Loucy (cell line): Measurements from ENCODE around the gene DCD.

Experiments used
- H2AFZ ChIP-seq: fragments of 200-600 bp; sonication (generic); 2 replicates; pipeline ENCODE4 v1.6.0; 2016; ENCODE audit warnings: antibody characterized with exemption, mild to moderate bottlenecking, low read length, moderate library complexity
- H3F3A ChIP-seq: fragments of 200-600 bp; 2 replicates; pipeline ENCODE4 v1.6.0; 2016; ENCODE audit warnings: antibody characterized with exemption, low read depth, mild to moderate bottlenecking
- H3K27me3 ChIP-seq: fragments of 200-600 bp; sonication (generic); 2 replicates; pipeline ENCODE4 v1.6.1; 2014; ENCODE audit warnings: low read length, mild to moderate bottlenecking; ENCODE audit not compliant: insufficient read depth, poor library complexity, severe bottlenecking
- H3K36me3 ChIP-seq: fragments of 200-600 bp; sonication (generic); 2 replicates; pipeline ENCODE4 v1.6.1; 2016; ENCODE audit warnings: low read length; ENCODE audit not compliant: insufficient read depth
- H3K4me1 ChIP-seq: fragments of 200-600 bp; sonication (generic); 2 replicates; pipeline ENCODE4 v1.5.1; 2014; ENCODE audit warnings: low read length, mild to moderate bottlenecking; ENCODE audit not compliant: insufficient read depth, poor library complexity, severe bottlenecking
- H3K4me2 ChIP-seq: fragments of 200-600 bp; sonication (generic); 2 replicates; pipeline ENCODE4 v1.6.0; 2014; ENCODE audit warnings: antibody characterized with exemption, low read length, low read depth, mild to moderate bottlenecking; ENCODE audit not compliant: poor library complexity, severe bottlenecking
- H3K4me3 ChIP-seq: fragments of 200-600 bp; sonication (generic); 2 replicates; pipeline ENCODE4 v1.5.1; 2014; ENCODE audit warnings: low read length, mild to moderate bottlenecking, mixed read lengths; ENCODE audit not compliant: poor library complexity, severe bottlenecking
- H3K79me2 ChIP-seq: fragments of 200-600 bp; sonication (generic); 2 replicates; pipeline ENCODE4 v1.6.1; 2014; ENCODE audit warnings: low read length; ENCODE audit not compliant: insufficient read depth
- H3K9ac ChIP-seq: fragments of 200-600 bp; sonication (generic); 2 replicates; pipeline ENCODE4 v1.6.0; 2014; ENCODE audit warnings: mild to moderate bottlenecking, low read depth, low read length, moderate library complexity; ENCODE audit not compliant: poor library complexity, severe bottlenecking
- H3K9me2 ChIP-seq: fragments of 200-600 bp; sonication (generic); replicated peaks from 2 replicates; pipeline ENCODE4 v1.6.1; 2016; ENCODE audit warnings: low read depth, low read length, mixed read lengths
- H3K9me3 ChIP-seq: fragments of 200-600 bp; sonication (generic); 2 replicates; pipeline ENCODE4 v1.6.1; 2014; ENCODE audit warnings: mild to moderate bottlenecking, antibody characterized with exemption, low read length, low read depth; ENCODE audit not compliant: insufficient read depth
- H4K20me1 ChIP-seq: fragments of 200-600 bp; sonication (generic); 2 replicates; pipeline ENCODE4 v1.6.0; 2014; ENCODE audit warnings: antibody characterized with exemption, low read length, mild to moderate bottlenecking; ENCODE audit not compliant: insufficient read depth, poor library complexity, severe bottlenecking
- EZH2phosphoT487 ChIP-seq: fragments of 200-600 bp; IDR thresholded peaks from 2 replicates; pipeline ENCODE4 v1.6.1; 2018; ENCODE audit warnings: antibody characterized with exemption, mild to moderate bottlenecking, moderate library complexity, borderline replicate concordance
- TF ChIP-seq, protein P1 (sequence below): fragments of 200-600 bp; sonication (generic); conservative IDR thresholded peaks from 2 replicates; pipeline ENCODE4 v1.5.1; 2014; ENCODE audit warnings: mild to moderate bottlenecking, antibody characterized with exemption, low read length

DCD gene

DNA sequence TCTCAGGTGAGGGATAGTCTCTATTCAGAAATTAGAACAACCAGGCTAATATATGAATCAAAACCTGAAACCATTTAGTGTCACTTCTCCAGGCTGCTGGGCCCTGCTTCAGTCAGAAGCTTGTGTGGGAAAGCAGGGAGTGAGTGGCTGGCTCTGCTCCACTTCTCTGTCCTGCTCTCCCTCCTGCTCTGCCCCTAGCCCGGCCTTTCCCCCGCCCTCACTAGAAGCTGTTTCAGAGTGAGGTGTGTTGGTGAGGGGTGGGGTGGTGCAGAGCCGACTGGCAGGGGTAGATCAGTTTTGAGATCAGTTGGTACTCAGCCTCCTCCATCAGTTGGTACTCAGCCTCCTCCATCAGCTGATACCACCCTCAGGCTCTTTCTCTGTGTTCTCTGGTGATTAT, 52.7 kb downstream of the DCD start:
- TF ChIP-seq, protein P1, sequence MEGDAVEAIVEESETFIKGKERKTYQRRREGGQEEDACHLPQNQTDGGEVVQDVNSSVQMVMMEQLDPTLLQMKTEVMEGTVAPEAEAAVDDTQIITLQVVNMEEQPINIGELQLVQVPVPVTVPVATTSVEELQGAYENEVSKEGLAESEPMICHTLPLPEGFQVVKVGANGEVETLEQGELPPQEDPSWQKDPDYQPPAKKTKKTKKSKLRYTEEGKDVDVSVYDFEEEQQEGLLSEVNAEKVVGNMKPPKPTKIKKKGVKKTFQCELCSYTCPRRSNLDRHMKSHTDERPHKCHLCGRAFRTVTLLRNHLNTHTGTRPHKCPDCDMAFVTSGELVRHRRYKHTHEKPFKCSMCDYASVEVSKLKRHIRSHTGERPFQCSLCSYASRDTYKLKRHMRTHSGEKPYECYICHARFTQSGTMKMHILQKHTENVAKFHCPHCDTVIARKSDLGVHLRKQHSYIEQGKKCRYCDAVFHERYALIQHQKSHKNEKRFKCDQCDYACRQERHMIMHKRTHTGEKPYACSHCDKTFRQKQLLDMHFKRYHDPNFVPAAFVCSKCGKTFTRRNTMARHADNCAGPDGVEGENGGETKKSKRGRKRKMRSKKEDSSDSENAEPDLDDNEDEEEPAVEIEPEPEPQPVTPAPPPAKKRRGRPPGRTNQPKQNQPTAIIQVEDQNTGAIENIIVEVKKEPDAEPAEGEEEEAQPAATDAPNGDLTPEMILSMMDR = no peak
- TF ChIP-seq EZH2phosphoT487 = no peak
- H2AFZ ChIP-seq = no peak overlapping the region
- no peaks in the 10 kb centered on the region for H3K9me3 ChIP-seq
- no peaks in the 10 kb centered on the region for H4K20me1 ChIP-seq
- H3K4me3 ChIP-seq = no peak overlapping the region
- no peaks in the 10 kb centered on the region for H3K27me3 ChIP-seq
- no peak overlapping the region for H3K4me2 ChIP-seq
- no peaks in the 10 kb centered on the region for H3K79me2 ChIP-seq
- no peak overlapping the region for H3K9ac ChIP-seq
- no peaks in the 10 kb centered on the region for H3K4me1 ChIP-seq
- H3K36me3 ChIP-seq = no peaks in the 10 kb centered on the region
- H3K9me2 ChIP-seq = no peaks in the 10 kb centered on the region
- no peaks in the 10 kb centered on the region for H3F3A ChIP-seq
